Endothelial cell of umbilical vein (primary cell): ENCODE data around the gene C1QTNF2. TPM values are rescaled to one million over a fixed set of nuclear protein-coding genes. Genes with fewer than 3 reads are reported as not detected.

ENCODE experiments used
- BruUV-seq: library from RNA; stranded (reverse); fragments of 400-500 nt; replicated peaks from 2 replicates; lab custom pipeline; 2021; lab: Mats Ljungman, UMichigan
- CTCF ChIA-PET: fragments of 300-600, 350-600 bp; sonication (Branson Sonifier 250); formaldehyde crosslinking; loops from one replicate; lab custom pipeline; 2021; ENCODE audit warnings: antibody characterized with exemption, inconsistent platforms; lab: Charles Lee
- POLR2A ChIA-PET: fragments of 300-600, 350-600 bp; sonication (Branson Sonifier 250); formaldehyde crosslinking; loops from one replicate; lab custom pipeline; 2021; ENCODE audit warnings: antibody characterized with exemption, inconsistent platforms; lab: Charles Lee
- DNase-seq: peaks from one replicate; pipeline ENCODE4 v3.0.0-alpha.2; 2011; ENCODE audit warnings: low read depth, low spot score
- FAIRE-seq: peaks from 2 replicates; lab custom pipeline; 2011; peaks lifted over from hg19 to GRCh38; lab: Jason Lieb, UNC
- H2AFZ ChIP-seq: 2 replicates; pipeline ENCODE4 v1.6.0; 2012; ENCODE audit warnings: low read depth, low read length, control low read depth, inconsistent platforms
- H3K27ac ChIP-seq: 2 replicates; pipeline ENCODE4 v1.5.1; 2011; ENCODE audit warnings: low read depth, mild to moderate bottlenecking, control low read depth, low read length, moderate library complexity; ENCODE audit not compliant: insufficient read depth
- H3K27me3 ChIP-seq, 2 experiments: 2 replicates each; pipeline versions ENCODE4 v1.6.0 to v1.6.1; 2011; ENCODE audit warnings: low read length in 2 of 2, mixed read lengths in 1 of 2; ENCODE audit not compliant: control insufficient read depth in 2 of 2, insufficient read depth in 2 of 2
- H3K36me3 ChIP-seq, 2 experiments: 2 replicates in 1 of 2; 3 replicates in 1 of 2; pipeline ENCODE4 v1.5.1; 2011; ENCODE audit warnings: low read length in 2 of 2, mild to moderate bottlenecking in 1 of 2, moderate library complexity in 1 of 2; ENCODE audit not compliant: control insufficient read depth in 2 of 2, insufficient read depth in 2 of 2; ENCODE audit errors: extremely low read depth in 1 of 2
- H3K4me1 ChIP-seq: 3 replicates; pipeline ENCODE4 v1.5.1; 2011; ENCODE audit warnings: mild to moderate bottlenecking, low read length; ENCODE audit not compliant: control insufficient read depth, insufficient read depth; ENCODE audit errors: extremely low read depth
- H3K4me2 ChIP-seq: 2 replicates; pipeline ENCODE4 v1.6.1; 2011; ENCODE audit warnings: low read length, control low read depth, mixed read lengths; ENCODE audit not compliant: insufficient read depth
- H3K4me3 ChIP-seq, 3 experiments: fragments of 200-600 bp in 1 of 3; sonication (generic), shearing (Covaris generic) in 1 of 3; replicated peaks in 1 of 3; 2 replicates each; pipeline ENCODE4 v1.5.1; 2011 to 2016; ENCODE audit warnings: control low read depth in 3 of 3, low read length in 3 of 3, mild to moderate bottlenecking in 2 of 3, inconsistent platforms in 1 of 3, low read depth in 1 of 3, moderate library complexity in 1 of 3; ENCODE audit not compliant: insufficient read depth in 1 of 3
- H3K79me2 ChIP-seq: 2 replicates; pipeline ENCODE4 v1.6.0; 2012; ENCODE audit warnings: low read length, inconsistent platforms; ENCODE audit not compliant: control insufficient read depth, insufficient read depth
- H3K9ac ChIP-seq: replicated peaks from 2 replicates; pipeline ENCODE3; 2011; ENCODE audit warnings: low read length, control low read depth; ENCODE audit not compliant: insufficient read depth; ENCODE audit errors: extremely low read depth
- H3K9me1 ChIP-seq: replicated peaks from 3 replicates; pipeline ENCODE4 v1.6.0; 2011; ENCODE audit warnings: mild to moderate bottlenecking, low read length; ENCODE audit not compliant: control insufficient read depth, insufficient read depth; ENCODE audit errors: extremely low read depth
- H3K9me3 ChIP-seq: replicated peaks from 2 replicates; pipeline ENCODE4 v1.5.1; 2012; ENCODE audit warnings: low read length, inconsistent platforms; ENCODE audit not compliant: control insufficient read depth, insufficient read depth
- H4K20me1 ChIP-seq: replicated peaks from 2 replicates; pipeline ENCODE3; 2011; ENCODE audit warnings: mild to moderate bottlenecking, low read length; ENCODE audit not compliant: control insufficient read depth, insufficient read depth; ENCODE audit errors: extremely low read depth
- EZH2 ChIP-seq: IDR thresholded peaks from 2 replicates; pipeline ENCODE4 v1.6.1; 2012; ENCODE audit warnings: borderline replicate concordance, low read depth, mild to moderate bottlenecking, moderate library complexity, low read length, inconsistent platforms; ENCODE audit not compliant: severe bottlenecking
- FOS ChIP-seq: IDR thresholded peaks from 2 replicates; pipeline ENCODE4 v1.6.1; 2011; ENCODE audit warnings: mild to moderate bottlenecking, low read length, moderate library complexity, borderline replicate concordance; ENCODE audit not compliant: insufficient read depth
- GATA2 ChIP-seq: IDR thresholded peaks from 2 replicates; pipeline ENCODE4 v1.7.0; 2011; ENCODE audit warnings: low read depth, mild to moderate bottlenecking, moderate library complexity, mixed read lengths, low read length; ENCODE audit not compliant: insufficient read length, insufficient read depth
- JUN ChIP-seq: IDR thresholded peaks from 2 replicates; pipeline ENCODE4 v1.6.1; 2011; ENCODE audit warnings: borderline replicate concordance, low read depth; ENCODE audit not compliant: insufficient read length, insufficient read depth
- MYC ChIP-seq: IDR thresholded peaks from one replicate; pipeline ENCODE4 v1.6.1; 2011; ENCODE audit warnings: mild to moderate bottlenecking, low read depth, low read length
- POLR2A ChIP-seq: IDR thresholded peaks from 2 replicates; pipeline ENCODE4 v1.6.1; 2012; ENCODE audit warnings: low read depth, mild to moderate bottlenecking, control low read depth, low read length
- POLR2AphosphoS5 ChIP-seq: IDR thresholded peaks from 2 replicates; pipeline ENCODE4 v1.6.1; 2012; ENCODE audit warnings: low read depth, mild to moderate bottlenecking, control low read depth, low read length, moderate library complexity; ENCODE audit not compliant: insufficient read depth
- dilution Hi-C: fragments of 300-500 bp; cut with MboI; formaldehyde crosslinking; loops from one replicate; pipeline ENCODE4 v1.15.0; 2019; ENCODE audit warnings: low sequenced_read_pairs; ENCODE audit not compliant: extremely low pct_ligation_motif_present
- intact Hi-C: fragments of 100-400 bp; cut with micrococcal nuclease; formaldehyde crosslinking; loops from one replicate; pipeline ENCODE4 v1.10.0; 2022
- polyA plus RNA-seq, 4 experiments: library from polyadenylated mRNA; depleted of rRNA in 3 of 4; stranded (reverse) in 3 of 4; unstranded in 1 of 4; fragments of >200 nt; gene quantifications; 2 replicates each; pipeline versions ENCODE4 v1.2.1 to v1.2.3, GENCODE V29; 2011 to 2012; ENCODE audit warnings: missing spikeins in 1 of 4
- total RNA-seq: library from RNA; stranded (reverse); gene quantifications from 2 replicates; pipeline ENCODE4 v1.2.3, GENCODE V29; 2021
- TF ChIP-seq, protein P1 (sequence below): IDR thresholded peaks from 2 replicates; pipeline ENCODE4 v1.6.1; 2011; ENCODE audit not compliant: insufficient read depth, insufficient read length
- TF ChIP-seq, protein P2 (sequence below), 2 donors: IDR thresholded peaks; 1 replicate in 1 of 2; 2 replicates in 1 of 2; pipeline ENCODE4 v1.5.1; 2011; ENCODE audit warnings: low read length in 2 of 2, mild to moderate bottlenecking in 2 of 2, moderate library complexity in 2 of 2, control low read depth in 1 of 2, inconsistent platforms in 1 of 2, low read depth in 1 of 2; ENCODE audit not compliant: insufficient read depth in 1 of 2; ENCODE audit errors: extremely low read depth in 1 of 2

C1QTNF2 gene
- total and polyA plus RNA-seq, 2 donors (not counting 3 experiments of a cell fraction or from before 2014, with no cell fraction given), result 0.52 to 0.53 TPM

DNA sequence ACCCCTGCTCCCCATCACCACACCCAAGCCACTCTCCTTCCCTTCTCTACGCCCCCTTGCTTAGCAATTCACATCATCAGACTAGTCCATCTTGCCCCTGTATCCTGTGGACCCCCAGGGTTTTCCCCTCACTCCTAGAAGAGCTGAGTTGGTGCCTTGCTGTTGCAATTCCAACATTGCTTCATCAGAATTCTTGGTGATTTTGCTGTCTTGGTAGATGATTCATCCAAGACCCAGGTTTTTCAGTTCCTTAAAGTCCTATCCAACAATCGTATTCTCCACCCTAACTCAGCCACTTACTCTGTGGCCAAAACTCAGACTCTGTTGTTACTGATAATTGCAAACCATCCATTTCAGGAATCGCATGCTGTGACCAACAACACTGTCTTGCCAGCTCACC is 36.7 kb downstream of the C1QTNF2 start:
- no peak overlapping the region for H3K27ac ChIP-seq
- dilution Hi-C loops (no loop called here), intact Hi-C loops (no loop called here)
- no peak overlapping the region for H3K9ac ChIP-seq
- POLR2A ChIA-PET, result no interaction called here
- no peak overlapping the region for H2AFZ ChIP-seq
- H3K9me3 ChIP-seq, result no peaks in the 10 kb centered on the region
- no peak overlapping the region for H3K4me3 ChIP-seq
- BruUV-seq, result no TSS peak
- no peaks in the 10 kb centered on the region for H3K9me1 ChIP-seq
- TF ChIP-seq EZH2 (no peak), JUN (no peak), POLR2AphosphoS5 (no peak), FOS (no peak), MYC (no peak), POLR2A (no peak), GATA2 (no peak)
- TF ChIP-seq, protein P1, sequence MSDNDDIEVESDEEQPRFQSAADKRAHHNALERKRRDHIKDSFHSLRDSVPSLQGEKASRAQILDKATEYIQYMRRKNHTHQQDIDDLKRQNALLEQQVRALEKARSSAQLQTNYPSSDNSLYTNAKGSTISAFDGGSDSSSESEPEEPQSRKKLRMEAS, result no peak
- TF ChIP-seq, protein P2, sequence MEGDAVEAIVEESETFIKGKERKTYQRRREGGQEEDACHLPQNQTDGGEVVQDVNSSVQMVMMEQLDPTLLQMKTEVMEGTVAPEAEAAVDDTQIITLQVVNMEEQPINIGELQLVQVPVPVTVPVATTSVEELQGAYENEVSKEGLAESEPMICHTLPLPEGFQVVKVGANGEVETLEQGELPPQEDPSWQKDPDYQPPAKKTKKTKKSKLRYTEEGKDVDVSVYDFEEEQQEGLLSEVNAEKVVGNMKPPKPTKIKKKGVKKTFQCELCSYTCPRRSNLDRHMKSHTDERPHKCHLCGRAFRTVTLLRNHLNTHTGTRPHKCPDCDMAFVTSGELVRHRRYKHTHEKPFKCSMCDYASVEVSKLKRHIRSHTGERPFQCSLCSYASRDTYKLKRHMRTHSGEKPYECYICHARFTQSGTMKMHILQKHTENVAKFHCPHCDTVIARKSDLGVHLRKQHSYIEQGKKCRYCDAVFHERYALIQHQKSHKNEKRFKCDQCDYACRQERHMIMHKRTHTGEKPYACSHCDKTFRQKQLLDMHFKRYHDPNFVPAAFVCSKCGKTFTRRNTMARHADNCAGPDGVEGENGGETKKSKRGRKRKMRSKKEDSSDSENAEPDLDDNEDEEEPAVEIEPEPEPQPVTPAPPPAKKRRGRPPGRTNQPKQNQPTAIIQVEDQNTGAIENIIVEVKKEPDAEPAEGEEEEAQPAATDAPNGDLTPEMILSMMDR (IDR thresholded peaks at IDR 0.05; ENCODE audit: extremely low read depth in 1 of 2, insufficient read depth in 1 of 2, low read depth in 1 of 2, low read length in 2 of 2), result no peak
- H3K27me3 ChIP-seq, result peaks cover 0 to 2% of the 10 kb centered on the region in 2 experiments
- no peaks in the 10 kb centered on the region for H3K4me1 ChIP-seq
- H4K20me1 ChIP-seq, result no peaks in the 10 kb centered on the region
- FAIRE-seq (no peak), DNase-seq (no peak)
- no peaks in the 10 kb centered on the region for H3K79me2 ChIP-seq
- H3K4me2 ChIP-seq, result no peak overlapping the region
- no peaks in the 10 kb centered on the region for H3K36me3 ChIP-seq
- CTCF ChIA-PET, result interaction anchor here (2.5 kb wide), 1 partner anchor 12 kb away, joined by 13 read pairs; no protein-coding TSS in a partner anchor
